NCI-H2107 (cell line): ENCODE results near the gene KRTAP10-1.

ENCODE experiments used
- DNase-seq: peaks from one replicate; lab custom pipeline; 2025; lab: John Stamatoyannopoulos, UW

Gene KRTAP10-1

GRCh38 chr21:44548381-44548780 lies 8.4 kb upstream of the KRTAP10-1 start:
- no peak for DNase-seq

GRCh38 chr21:44547656-44548331 lies 7.8 kb upstream of the KRTAP10-1 start:
- no peak for DNase-seq

GRCh38 chr21:44544566-44544965 lies 4.6 kb upstream of the KRTAP10-1 start:
- DNase-seq = no peak

- DNase-seq = no peak
Measured at GRCh38 chr21:44542716-44543115, 2.7 kb upstream of the KRTAP10-1 start.

- no peak for DNase-seq
Measured at GRCh38 chr21:44540741-44541288, 820 bp upstream of the KRTAP10-1 start.

- DNase-seq = no peak
Measured at GRCh38 chr21:44539046-44539445, 949 bp downstream of the KRTAP10-1 start.

GRCh38 chr21:44537930-44538911 lies 1.8 kb downstream of the KRTAP10-1 start:
- no peak for DNase-seq

- no peak for DNase-seq
Measured at GRCh38 chr21:44535963-44536362, 4.0 kb downstream of the KRTAP10-1 start.

GRCh38 chr21:44534688-44535087 lies 5.3 kb downstream of the KRTAP10-1 start:
- no peak for DNase-seq

- no peak for DNase-seq
Measured at GRCh38 chr21:44533891-44534627, 5.9 kb downstream of the KRTAP10-1 start.

- no peak for DNase-seq
Measured at GRCh38 chr21:44533121-44533890, 6.7 kb downstream of the KRTAP10-1 start.

- no peak for DNase-seq
Measured at GRCh38 chr21:44532712-44533111, 7.3 kb downstream of the KRTAP10-1 start.

GRCh38 chr21:44531606-44532564 lies 8.1 kb downstream of the KRTAP10-1 start:
- no peak for DNase-seq

- DNase-seq = no peak
Measured at GRCh38 chr21:44530903-44531605, 8.9 kb downstream of the KRTAP10-1 start.

- no peak for DNase-seq
Measured at GRCh38 chr21:44530221-44530902, 9.6 kb downstream of the KRTAP10-1 start.

GRCh38 chr21:44529503-44530125 lies 10.4 kb downstream of the KRTAP10-1 start:
- DNase-seq = no peak

GRCh38 chr21:44529011-44529421 lies 11.0 kb downstream of the KRTAP10-1 start:
- no peak for DNase-seq

GRCh38 chr21:44528634-44528995 lies 11.4 kb downstream of the KRTAP10-1 start:
- no peak for DNase-seq
